ENCODE data around the gene HS2ST1. TPM values are rescaled to one million over a fixed set of nuclear protein-coding genes. Genes with fewer than 3 reads are reported as not detected.

Gene HS2ST1
- total RNA-seq, 2 donors from 2014 or later = 7.7 TPM

DNA sequence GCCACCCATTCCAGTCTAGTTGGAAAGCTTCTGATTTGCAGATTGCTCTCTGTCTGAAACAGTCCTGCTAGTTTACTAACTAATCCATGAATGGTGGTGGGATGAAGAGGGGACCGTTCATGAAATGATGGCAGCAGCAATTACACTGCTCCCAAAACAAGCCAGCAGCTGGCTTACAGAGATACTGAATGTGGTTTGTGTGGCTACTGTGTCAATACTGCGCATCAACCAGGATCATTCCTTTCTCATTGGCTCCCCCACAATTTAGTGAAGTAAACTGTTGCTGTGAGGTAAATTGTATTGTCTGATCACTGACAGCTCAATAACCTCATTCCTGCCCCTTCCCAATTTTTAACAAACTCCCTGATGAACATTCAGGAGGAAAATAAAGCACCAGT lies 222.9 kb downstream of the HS2ST1 start:
- Histone ChIP-seq H3K9me3 (no peaks in the 10 kb centered on the region), H3K4me3 (no peak overlapping the region), H3K36me3 (no peaks in the 10 kb centered on the region), H3K27ac (no peak overlapping the region), H3K27me3 (no peaks in the 10 kb centered on the region), H3K4me1 (peaks cover 0 to 9% of the 10 kb centered on the region in 2 donors)
- TF ChIP-seq, protein P1, sequence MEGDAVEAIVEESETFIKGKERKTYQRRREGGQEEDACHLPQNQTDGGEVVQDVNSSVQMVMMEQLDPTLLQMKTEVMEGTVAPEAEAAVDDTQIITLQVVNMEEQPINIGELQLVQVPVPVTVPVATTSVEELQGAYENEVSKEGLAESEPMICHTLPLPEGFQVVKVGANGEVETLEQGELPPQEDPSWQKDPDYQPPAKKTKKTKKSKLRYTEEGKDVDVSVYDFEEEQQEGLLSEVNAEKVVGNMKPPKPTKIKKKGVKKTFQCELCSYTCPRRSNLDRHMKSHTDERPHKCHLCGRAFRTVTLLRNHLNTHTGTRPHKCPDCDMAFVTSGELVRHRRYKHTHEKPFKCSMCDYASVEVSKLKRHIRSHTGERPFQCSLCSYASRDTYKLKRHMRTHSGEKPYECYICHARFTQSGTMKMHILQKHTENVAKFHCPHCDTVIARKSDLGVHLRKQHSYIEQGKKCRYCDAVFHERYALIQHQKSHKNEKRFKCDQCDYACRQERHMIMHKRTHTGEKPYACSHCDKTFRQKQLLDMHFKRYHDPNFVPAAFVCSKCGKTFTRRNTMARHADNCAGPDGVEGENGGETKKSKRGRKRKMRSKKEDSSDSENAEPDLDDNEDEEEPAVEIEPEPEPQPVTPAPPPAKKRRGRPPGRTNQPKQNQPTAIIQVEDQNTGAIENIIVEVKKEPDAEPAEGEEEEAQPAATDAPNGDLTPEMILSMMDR (IDR thresholded peaks at IDR 0.05) = no peak
- DNase-seq (ENCODE audit: low spot score) = no peak

DNA sequence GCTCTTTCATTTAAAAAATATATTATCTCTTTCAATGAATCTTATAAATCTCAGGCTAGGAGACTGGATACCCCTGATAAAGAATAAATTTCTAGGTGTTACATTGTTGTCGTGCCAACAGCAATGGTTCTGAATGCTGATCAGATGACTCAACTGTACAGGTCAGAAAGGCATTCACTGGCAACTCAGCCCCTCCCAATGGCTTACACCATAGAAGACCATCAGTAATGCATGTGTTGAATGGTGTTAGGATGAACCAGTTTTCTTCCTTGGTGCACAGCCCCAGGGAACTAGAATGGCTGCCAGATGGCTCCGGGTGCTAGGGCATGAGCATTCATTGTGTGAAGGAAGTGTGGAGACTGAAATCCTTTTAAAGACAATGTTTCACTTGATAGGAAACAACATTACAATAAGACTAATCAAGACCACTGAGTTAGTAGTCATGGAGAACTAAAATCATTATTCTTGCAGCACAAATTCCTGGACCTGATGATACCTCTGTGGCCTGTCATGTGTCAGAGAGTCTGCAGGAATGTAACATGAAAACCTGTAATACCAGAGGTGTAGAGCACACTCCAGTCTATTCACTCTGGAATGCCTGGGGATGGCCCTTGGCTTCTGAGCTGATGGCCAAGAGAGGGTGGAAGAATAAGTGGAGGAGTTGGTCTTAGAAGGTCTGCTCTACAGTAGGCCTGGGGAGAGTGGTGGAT lies 226.6 kb downstream of the HS2ST1 start:
- no peak for DNase-seq (ENCODE audit: low spot score)
- H3K4me3 ChIP-seq = no peak overlapping the region

DNA sequence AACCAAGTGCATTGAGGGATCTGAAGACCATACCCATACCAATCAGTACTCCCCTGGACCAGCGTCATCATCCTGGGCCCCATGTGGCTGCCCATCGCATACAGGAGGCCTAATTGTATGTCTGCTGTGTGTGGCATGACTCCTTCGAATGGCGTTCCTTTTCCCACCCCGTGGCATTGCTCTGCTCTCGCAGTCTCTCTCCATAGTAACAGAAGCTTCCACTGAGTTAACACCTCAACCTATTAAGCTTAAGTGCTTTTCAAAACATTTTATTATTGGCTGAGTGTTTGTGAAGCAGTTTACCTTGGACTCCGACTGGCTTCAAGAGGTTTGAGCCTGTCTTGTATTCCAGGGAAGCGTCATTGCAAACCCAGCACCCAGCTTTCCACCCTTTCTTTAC lies 227.1 kb downstream of the HS2ST1 start:
- no peaks in the 10 kb centered on the region for H3K4me1 ChIP-seq
- DNase-seq (ENCODE audit: low spot score) = no peak
- H3K27ac ChIP-seq = no peak overlapping the region
- no peak overlapping the region for H3K4me3 ChIP-seq
- H3K9me3 ChIP-seq = no peaks in the 10 kb centered on the region
- H3K36me3 ChIP-seq = no peaks in the 10 kb centered on the region
- H3K27me3 ChIP-seq = no peaks in the 10 kb centered on the region
- TF ChIP-seq, protein P1 (IDR thresholded peaks at IDR 0.05) = no peak

More for the DNA sequence above, 226.6 kb downstream of the HS2ST1 start:
- Histone ChIP-seq H3K27me3 (no peaks in the 10 kb centered on the region), H3K27ac (no peak overlapping the region), H3K36me3 (no peaks in the 10 kb centered on the region), H3K4me1 (no peaks in the 10 kb centered on the region), H3K9me3 (no peaks in the 10 kb centered on the region)
- TF ChIP-seq, protein P1 (IDR thresholded peaks at IDR 0.05) = no peak

DNA sequence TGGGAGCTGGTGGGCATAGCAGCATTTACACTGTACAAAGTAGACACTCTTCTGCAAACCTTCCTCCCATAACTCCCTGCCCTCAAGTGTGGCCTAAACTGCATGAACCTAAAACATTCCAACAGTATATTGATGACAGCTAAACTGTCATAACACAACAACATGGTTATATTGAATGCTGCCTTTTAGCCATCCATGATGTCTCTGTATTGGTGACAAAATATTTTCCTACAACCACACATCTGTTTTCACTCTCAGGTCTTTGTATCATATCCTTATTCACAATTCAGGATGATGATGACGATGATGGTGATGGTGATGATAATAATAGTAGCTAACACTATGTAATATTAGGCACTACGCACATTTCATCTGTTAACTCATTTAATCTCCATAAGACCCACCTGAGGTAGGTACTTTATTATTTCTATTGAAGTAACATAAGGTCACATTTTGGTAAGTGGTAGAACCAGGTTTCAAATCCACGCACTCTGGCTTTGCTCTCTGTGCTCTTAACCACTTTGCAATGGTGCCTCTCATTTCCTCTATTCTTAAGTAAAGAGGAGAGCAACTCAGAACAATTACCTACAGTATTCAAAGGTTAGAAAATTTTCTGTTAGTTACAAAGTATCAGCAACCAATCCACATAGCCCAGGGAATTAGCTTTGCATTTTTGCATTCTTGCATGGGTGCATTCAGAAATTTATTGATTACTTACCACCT lies 229.1 kb downstream of the HS2ST1 start:
- no peaks in the 10 kb centered on the region for H3K9me3 ChIP-seq
- no peaks in the 10 kb centered on the region for H3K4me1 ChIP-seq
- no peak overlapping the region for H3K27ac ChIP-seq
- TF ChIP-seq, protein P1 (IDR thresholded peaks at IDR 0.05) = no peak
- DNase-seq (ENCODE audit: low spot score) = no peak
- no peak overlapping the region for H3K4me3 ChIP-seq
- no peaks in the 10 kb centered on the region for H3K36me3 ChIP-seq
- no peaks in the 10 kb centered on the region for H3K27me3 ChIP-seq

DNA sequence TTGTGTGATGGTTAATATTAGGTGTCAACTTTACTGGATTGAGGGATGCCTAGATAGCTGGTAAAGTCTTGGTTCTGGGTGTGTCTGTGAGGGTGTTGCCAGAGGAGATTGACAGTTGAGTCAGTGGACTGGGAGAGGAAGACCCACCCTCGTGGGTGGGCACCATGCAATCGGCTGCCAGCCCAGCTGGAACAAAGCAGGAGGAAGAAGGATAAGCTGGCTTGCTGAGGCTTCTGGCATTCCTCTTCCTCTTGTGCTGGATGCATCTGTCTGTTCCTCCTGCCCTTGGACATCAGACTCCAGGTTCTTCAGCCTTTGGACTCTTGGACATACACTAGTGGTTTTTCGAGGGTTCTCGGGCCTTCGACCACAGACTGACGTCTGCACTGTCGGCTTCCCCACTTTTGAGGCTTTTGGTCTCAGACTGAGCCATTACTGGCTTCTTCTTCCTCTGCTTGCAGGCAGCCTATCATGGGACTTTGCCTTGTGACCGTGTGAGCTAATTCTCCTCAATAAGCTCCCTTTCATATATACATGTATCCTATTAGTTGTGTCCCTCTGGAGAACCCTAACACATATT lies 230.0 kb downstream of the HS2ST1 start:
- Histone ChIP-seq H3K9me3 (no peaks in the 10 kb centered on the region), H3K27ac (no peak overlapping the region)
- no peak for DNase-seq (ENCODE audit: low spot score)

More for the DNA sequence above, 230.0 kb downstream of the HS2ST1 start:
- Histone ChIP-seq H3K4me3 (no peak overlapping the region), H3K4me1 (no peaks in the 10 kb centered on the region), H3K36me3 (no peaks in the 10 kb centered on the region), H3K27me3 (no peaks in the 10 kb centered on the region)
- TF ChIP-seq, protein P1 (IDR thresholded peaks at IDR 0.05) = no peak
